ENCODE data around the gene CA9. TPM values are rescaled to one million over a fixed set of nuclear protein-coding genes. Genes with fewer than 3 reads are reported as not detected.
A peak's percentile ranks its signal among the peaks of the same experiment; 100 is the strongest.

Gene CA9
- total RNA-seq (2013): not detected
- polyA plus RNA-seq (not detected), polyA minus RNA-seq (0.28 and 0.48 TPM in 2 replicates), total RNA-seq (0 to 8.6 (median 0) reads per million in 11 experiments)

DNA sequence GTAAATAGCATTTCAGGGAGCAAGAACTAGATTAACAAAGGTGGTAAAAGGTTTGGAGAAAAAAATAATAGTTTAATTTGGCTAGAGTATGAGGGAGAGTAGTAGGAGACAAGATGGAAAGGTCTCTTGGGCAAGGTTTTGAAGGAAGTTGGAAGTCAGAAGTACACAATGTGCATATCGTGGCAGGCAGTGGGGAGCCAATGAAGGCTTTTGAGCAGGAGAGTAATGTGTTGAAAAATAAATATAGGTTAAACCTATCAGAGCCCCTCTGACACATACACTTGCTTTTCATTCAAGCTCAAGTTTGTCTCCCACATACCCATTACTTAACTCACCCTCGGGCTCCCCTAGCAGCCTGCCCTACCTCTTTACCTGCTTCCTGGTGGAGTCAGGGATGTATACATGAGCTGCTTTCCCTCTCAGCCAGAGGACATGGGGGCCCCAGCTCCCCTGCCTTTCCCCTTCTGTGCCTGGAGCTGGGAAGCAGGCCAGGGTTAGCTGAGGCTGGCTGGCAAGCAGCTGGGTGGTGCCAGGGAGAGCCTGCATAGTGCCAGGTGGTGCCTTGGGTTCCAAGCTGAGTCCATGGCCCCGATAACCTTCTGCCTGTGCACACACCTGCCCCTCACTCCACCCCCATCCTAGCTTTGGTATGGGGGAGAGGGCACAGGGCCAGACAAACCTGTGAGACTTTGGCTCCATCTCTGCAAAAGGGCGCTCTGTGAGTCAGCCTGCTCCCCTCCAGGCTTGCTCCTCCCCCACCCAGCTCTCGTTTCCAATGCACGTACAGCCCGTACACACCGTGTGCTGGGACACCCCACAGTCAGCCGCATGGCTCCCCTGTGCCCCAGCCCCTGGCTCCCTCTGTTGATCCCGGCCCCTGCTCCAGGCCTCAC lies at the start of gene CA9:
Gene CA9 (plus strand): TSS at position 797 of the 893 bp plus-strand sequence. CDS start 32 bp downstream, at position 829.
- WGBS (ENCODE audit: insufficient coverage): 83% methylated on average over 7 of the region's 10 CpGs
- intact Hi-C loops (cut with micrococcal nuclease): no loop called here
- Histone ChIP-seq H4K20me1 (ENCODE audit: insufficient read depth, low read length) (no peaks in the 10 kb centered on the region), H3K27ac (ENCODE audit: low read depth in 1 of 2, low read length in 2 of 2) (no peak within 1 kb of the TSS), H3K79me2 (ENCODE audit: insufficient read depth, low read length) (no peaks in the 10 kb centered on the region), H3K4me1 (ENCODE audit: control insufficient read depth in 1 of 2, insufficient read depth in 2 of 2, low read length in 2 of 2) (peaks cover 12 to 13% of the 10 kb centered on the region in 2 donors), H3K36me3 (replicated peaks in 1 of 2; ENCODE audit: control insufficient read depth in 1 of 2, insufficient read depth in 2 of 2, low read length in 2 of 2) (no peaks in the 10 kb centered on the region), H3K27me3 (ENCODE audit: control insufficient read depth in 2 of 2, insufficient read depth in 2 of 2, low read length in 2 of 2) (peaks cover 7 to 27% of the 10 kb centered on the region in 2 donors), H3K9me3 (replicated peaks in 1 of 2; ENCODE audit: control insufficient read depth in 1 of 2, insufficient read depth in 1 of 2, low read length in 2 of 2) (no peaks in the 10 kb centered on the region), H3K4me2 (replicated peaks; ENCODE audit: extremely low read depth, low read length, poor library complexity, severe bottlenecking) (no peak within 1 kb of the TSS), H2AFZ (ENCODE audit: insufficient read depth, low read depth, low read length, poor library complexity, severe bottlenecking) (no peak within 1 kb of the TSS), H3K4me3 (replicated peaks in 1 of 3; ENCODE audit: low read depth in 2 of 3, low read length in 3 of 3) (no peak within 1 kb of the TSS), H3K9ac (ENCODE audit: insufficient read depth, low read length, poor library complexity, severe bottlenecking) (no peak within 1 kb of the TSS)
- H3K27ac Mint-ChIP-seq: peak within 1 kb of the TSS in 1 of 7 donors; percentile 46
- TF ChIP-seq, protein P1, sequence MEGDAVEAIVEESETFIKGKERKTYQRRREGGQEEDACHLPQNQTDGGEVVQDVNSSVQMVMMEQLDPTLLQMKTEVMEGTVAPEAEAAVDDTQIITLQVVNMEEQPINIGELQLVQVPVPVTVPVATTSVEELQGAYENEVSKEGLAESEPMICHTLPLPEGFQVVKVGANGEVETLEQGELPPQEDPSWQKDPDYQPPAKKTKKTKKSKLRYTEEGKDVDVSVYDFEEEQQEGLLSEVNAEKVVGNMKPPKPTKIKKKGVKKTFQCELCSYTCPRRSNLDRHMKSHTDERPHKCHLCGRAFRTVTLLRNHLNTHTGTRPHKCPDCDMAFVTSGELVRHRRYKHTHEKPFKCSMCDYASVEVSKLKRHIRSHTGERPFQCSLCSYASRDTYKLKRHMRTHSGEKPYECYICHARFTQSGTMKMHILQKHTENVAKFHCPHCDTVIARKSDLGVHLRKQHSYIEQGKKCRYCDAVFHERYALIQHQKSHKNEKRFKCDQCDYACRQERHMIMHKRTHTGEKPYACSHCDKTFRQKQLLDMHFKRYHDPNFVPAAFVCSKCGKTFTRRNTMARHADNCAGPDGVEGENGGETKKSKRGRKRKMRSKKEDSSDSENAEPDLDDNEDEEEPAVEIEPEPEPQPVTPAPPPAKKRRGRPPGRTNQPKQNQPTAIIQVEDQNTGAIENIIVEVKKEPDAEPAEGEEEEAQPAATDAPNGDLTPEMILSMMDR (IDR thresholded peaks at IDR 0.05): no peak
- H3K27me3 Mint-ChIP-seq (ENCODE audit: low read depth in 3 of 3): peaks cover 24 to 37% (median 31%) of the 10 kb centered on the region in 3 donors
- no peak for DNase-seq
- H3K4me3 Mint-ChIP-seq: peak within 1 kb of the TSS; percentile 39 to 53
- H3K4me1 Mint-ChIP-seq: peaks cover 10% of the 10 kb centered on the region
- peaks cover 0 to 5% of the 10 kb centered on the region in 2 donors for H3K36me3 Mint-ChIP-seq
- peaks cover 0 to 5% (median 2%) of the 10 kb centered on the region in 7 donors for H3K9me3 Mint-ChIP-seq

- DNase-seq: no peak
- H3K36me3 Mint-ChIP-seq: no peaks in the 10 kb centered on the region
- peaks cover 4% of the 10 kb centered on the region for H3K4me1 Mint-ChIP-seq
- Histone ChIP-seq H3K27me3 (ENCODE audit: control insufficient read depth in 2 of 2, insufficient read depth in 2 of 2, low read length in 2 of 2) (no peaks in the 10 kb centered on the region), H3K4me3 (replicated peaks in 1 of 3; ENCODE audit: low read depth in 2 of 3, low read length in 3 of 3) (no peak overlapping the region), H3K4me2 (replicated peaks; ENCODE audit: extremely low read depth, low read length, poor library complexity, severe bottlenecking) (no peak overlapping the region), H3K36me3 (replicated peaks in 1 of 2; ENCODE audit: control insufficient read depth in 1 of 2, insufficient read depth in 2 of 2, low read length in 2 of 2) (no peaks in the 10 kb centered on the region), H3K9ac (ENCODE audit: insufficient read depth, low read length, poor library complexity, severe bottlenecking) (no peak overlapping the region), H4K20me1 (ENCODE audit: insufficient read depth, low read length) (no peaks in the 10 kb centered on the region), H3K9me3 (replicated peaks in 1 of 2; ENCODE audit: control insufficient read depth in 1 of 2, insufficient read depth in 1 of 2, low read length in 2 of 2) (no peaks in the 10 kb centered on the region), H3K4me1 (ENCODE audit: control insufficient read depth in 1 of 2, insufficient read depth in 2 of 2, low read length in 2 of 2) (no peaks in the 10 kb centered on the region), H2AFZ (ENCODE audit: insufficient read depth, low read depth, low read length, poor library complexity, severe bottlenecking) (no peak overlapping the region), H3K27ac (ENCODE audit: low read depth in 1 of 2, low read length in 2 of 2) (no peak overlapping the region), H3K79me2 (ENCODE audit: insufficient read depth, low read length) (no peaks in the 10 kb centered on the region)
- H3K27ac Mint-ChIP-seq: no peak overlapping the region
- no peaks in the 10 kb centered on the region for H3K27me3 Mint-ChIP-seq (ENCODE audit: low read depth in 3 of 3)
- TF ChIP-seq, protein P1 (IDR thresholded peaks at IDR 0.05): no peak
- WGBS (ENCODE audit: insufficient coverage): no CpG with 5 or more reads among the region's 2 CpGs
- H3K4me3 Mint-ChIP-seq: no peak overlapping the region
- intact Hi-C loops (cut with micrococcal nuclease): no loop called here
- no peaks in the 10 kb centered on the region for H3K9me3 Mint-ChIP-seq
These were observed 46.2 kb upstream of the CA9 start for GRCh38 chr9:35627575-35627974.

Measured in CD14-positive monocyte (primary cell).